Caco-2 (cell line): Measurements from ENCODE around the gene WNK1. TPM values are rescaled to one million over a fixed set of nuclear protein-coding genes. Genes with fewer than 3 reads are reported as not detected.

ENCODE experiments used
- BruUV-seq: library from RNA; stranded (reverse); fragments of 400-500 nt; replicated peaks from 2 replicates; lab custom pipeline; 2021; lab: Mats Ljungman, UMichigan
- CTCF ChIA-PET: fragments of 300-600 bp; sonication (Branson Sonifier 250); formaldehyde crosslinking; loops from one replicate; lab custom pipeline; 2022; ENCODE audit warnings: antibody characterized with exemption; lab: Charles Lee
- POLR2A ChIA-PET: fragments of 300-600 bp; sonication (Branson Sonifier 250); formaldehyde crosslinking; loops from one replicate; lab custom pipeline; 2022; ENCODE audit warnings: antibody characterized with exemption; lab: Charles Lee
- DNase-seq, 2 experiments: peaks; one replicate each; pipeline versions ENCODE4 v3.0.0 to v3.0.0-alpha.2; 2020 to 2022
- H3K27me3 ChIP-seq: replicated peaks from 2 replicates; pipeline ENCODE4 v1.6.0; 2011; ENCODE audit warnings: low read length; ENCODE audit not compliant: control insufficient read depth, insufficient read depth
- H3K36me3 ChIP-seq: 2 replicates; pipeline ENCODE4 v1.5.1; 2011; ENCODE audit warnings: low read length; ENCODE audit not compliant: control insufficient read depth, insufficient read depth
- H3K4me1 ChIP-seq: fragments of 250-450 bp; sonication (Bioruptor Pico); 2 replicates; pipeline ENCODE4 v1.5.1; 2020; ENCODE audit warnings: mild to moderate bottlenecking
- H3K4me3 ChIP-seq: 2 replicates; pipeline ENCODE4 v1.5.1; 2011; ENCODE audit warnings: low read depth, mild to moderate bottlenecking, control low read depth, low read length
- H3K9me3 ChIP-seq: fragments of 250-450 bp; sonication (Bioruptor Pico); 2 replicates; pipeline ENCODE4 v1.5.1; 2020; ENCODE audit warnings: mild to moderate bottlenecking, moderate library complexity
- H3K27ac Mint-ChIP-seq: one replicate; pipeline ENCODE4 v1.8.0; 2022; ENCODE audit warnings: mixed read lengths; ENCODE audit not compliant: unreplicated experiment
- H3K27me3 Mint-ChIP-seq: one replicate; pipeline ENCODE4 v1.8.0; 2022; ENCODE audit warnings: mixed read lengths; ENCODE audit not compliant: insufficient read depth, unreplicated experiment
- H3K36me3 Mint-ChIP-seq: one replicate; pipeline ENCODE4 v1.8.0; 2022; ENCODE audit warnings: mild to moderate bottlenecking, mixed read lengths; ENCODE audit not compliant: insufficient read depth, unreplicated experiment
- H3K4me1 Mint-ChIP-seq: one replicate; pipeline ENCODE4 v1.8.0; 2022; ENCODE audit warnings: low read depth, mixed read lengths; ENCODE audit not compliant: unreplicated experiment
- H3K4me3 Mint-ChIP-seq: one replicate; pipeline ENCODE4 v1.8.0; 2022; ENCODE audit warnings: mild to moderate bottlenecking, moderate library complexity, mixed read lengths; ENCODE audit not compliant: unreplicated experiment
- H3K9me3 Mint-ChIP-seq: one replicate; pipeline ENCODE4 v1.8.0; 2022; ENCODE audit warnings: mixed read lengths; ENCODE audit not compliant: unreplicated experiment
- intact Hi-C: fragments of 100-400 bp; cut with micrococcal nuclease; formaldehyde crosslinking; loops from one replicate; pipeline ENCODE4 v1.10.0; 2022; ENCODE audit not compliant: unreplicated experiment
- total RNA-seq: library from RNA; stranded (reverse); gene quantifications from 2 replicates; pipeline ENCODE4 v1.2.3, GENCODE V29; 2022
- TF ChIP-seq, protein P1 (sequence below), 2 experiments: fragments of 200-600 bp in 1 of 2; IDR thresholded peaks; 1 replicate in 1 of 2; 2 replicates in 1 of 2; pipeline versions ENCODE4 v1.5.1 to v1.8.0; 2011 to 2022; ENCODE audit warnings: antibody characterized with exemption in 1 of 2, control low read depth in 1 of 2, inconsistent platforms in 1 of 2, low read depth in 1 of 2, low read length in 1 of 2, mild to moderate bottlenecking in 1 of 2, moderate library complexity in 1 of 2; ENCODE audit not compliant: insufficient read depth in 1 of 2, severe bottlenecking in 1 of 2, unreplicated experiment in 1 of 2

The WNK1 gene
- total RNA-seq, 1 experiment from 2014 or later: 224 TPM

DNA sequence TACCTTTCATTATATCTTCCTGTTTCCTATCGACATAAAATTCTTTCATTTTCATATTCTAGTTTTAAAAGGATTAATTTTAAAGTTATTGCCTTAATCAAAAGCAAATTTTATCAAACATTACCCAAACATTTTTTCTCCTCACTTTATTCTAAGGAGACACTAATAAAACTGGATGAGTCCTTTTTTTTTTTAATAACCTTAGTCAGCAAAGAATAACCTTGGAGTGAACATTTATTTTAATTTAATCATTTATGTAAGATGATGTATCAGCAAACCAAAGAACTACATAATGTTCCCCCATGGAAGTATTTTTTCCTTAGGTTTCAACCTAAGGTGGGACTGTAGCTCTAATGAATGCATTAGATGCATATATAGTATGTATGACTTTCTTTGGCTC, 113.2 kb downstream of the WNK1 start:
- H3K27ac Mint-ChIP-seq: no peak overlapping the region
- no peaks in the 10 kb centered on the region for H3K27me3 ChIP-seq
- ChIA-PET POLR2A (no interaction called here), CTCF (interaction anchor here (0.9 kb wide), 1 partner anchor 227 kb away, joined by 3 read pairs; no protein-coding TSS in a partner anchor)
- peaks cover 2% of the 10 kb centered on the region for H3K36me3 ChIP-seq
- no peaks in the 10 kb centered on the region for H3K4me1 ChIP-seq
- no peaks in the 10 kb centered on the region for H3K4me1 Mint-ChIP-seq
- H3K4me3 ChIP-seq: no peak overlapping the region
- no peaks in the 10 kb centered on the region for H3K9me3 Mint-ChIP-seq
- intact Hi-C loops: no loop called here
- no peak for DNase-seq
- no TSS peak for BruUV-seq
- no peaks in the 10 kb centered on the region for H3K27me3 Mint-ChIP-seq
- H3K9me3 ChIP-seq: no peaks in the 10 kb centered on the region
- H3K36me3 Mint-ChIP-seq: peaks cover 73% of the 10 kb centered on the region
- no peak overlapping the region for H3K4me3 Mint-ChIP-seq
- TF ChIP-seq, protein P1, sequence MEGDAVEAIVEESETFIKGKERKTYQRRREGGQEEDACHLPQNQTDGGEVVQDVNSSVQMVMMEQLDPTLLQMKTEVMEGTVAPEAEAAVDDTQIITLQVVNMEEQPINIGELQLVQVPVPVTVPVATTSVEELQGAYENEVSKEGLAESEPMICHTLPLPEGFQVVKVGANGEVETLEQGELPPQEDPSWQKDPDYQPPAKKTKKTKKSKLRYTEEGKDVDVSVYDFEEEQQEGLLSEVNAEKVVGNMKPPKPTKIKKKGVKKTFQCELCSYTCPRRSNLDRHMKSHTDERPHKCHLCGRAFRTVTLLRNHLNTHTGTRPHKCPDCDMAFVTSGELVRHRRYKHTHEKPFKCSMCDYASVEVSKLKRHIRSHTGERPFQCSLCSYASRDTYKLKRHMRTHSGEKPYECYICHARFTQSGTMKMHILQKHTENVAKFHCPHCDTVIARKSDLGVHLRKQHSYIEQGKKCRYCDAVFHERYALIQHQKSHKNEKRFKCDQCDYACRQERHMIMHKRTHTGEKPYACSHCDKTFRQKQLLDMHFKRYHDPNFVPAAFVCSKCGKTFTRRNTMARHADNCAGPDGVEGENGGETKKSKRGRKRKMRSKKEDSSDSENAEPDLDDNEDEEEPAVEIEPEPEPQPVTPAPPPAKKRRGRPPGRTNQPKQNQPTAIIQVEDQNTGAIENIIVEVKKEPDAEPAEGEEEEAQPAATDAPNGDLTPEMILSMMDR (IDR thresholded peaks at IDR 0.05; ENCODE audit: insufficient read depth in 1 of 2, low read depth in 1 of 2, low read length in 1 of 2, severe bottlenecking in 1 of 2, unreplicated experiment in 1 of 2): no peak

DNA sequence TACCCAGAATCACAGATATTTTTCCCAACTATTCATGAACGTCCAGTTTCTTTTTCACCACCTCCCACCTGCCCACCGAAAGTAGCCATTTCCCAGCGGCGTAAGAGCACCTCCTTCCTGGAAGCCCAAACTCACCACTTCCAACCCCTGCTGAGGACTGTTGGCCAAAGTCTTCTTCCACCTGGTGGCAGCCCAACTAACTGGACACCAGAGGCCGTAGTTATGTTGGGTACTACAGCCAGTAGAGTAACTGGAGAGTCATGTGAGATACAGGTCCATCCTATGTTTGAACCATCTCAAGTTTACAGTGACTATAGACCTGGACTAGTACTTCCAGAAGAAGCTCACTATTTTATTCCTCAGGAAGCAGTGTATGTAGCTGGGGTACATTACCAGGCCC, 115.5 kb downstream of the WNK1 start:
- no TSS peak for BruUV-seq
- TF ChIP-seq, protein P1 (IDR thresholded peaks at IDR 0.05; ENCODE audit: insufficient read depth in 1 of 2, low read depth in 1 of 2, low read length in 1 of 2, severe bottlenecking in 1 of 2, unreplicated experiment in 1 of 2): no peak
- no peaks in the 10 kb centered on the region for H3K9me3 ChIP-seq
- Mint-ChIP-seq H3K27ac (no peak overlapping the region), H3K36me3 (peaks cover 73% of the 10 kb centered on the region), H3K27me3 (no peaks in the 10 kb centered on the region), H3K4me1 (no peaks in the 10 kb centered on the region), H3K4me3 (no peak overlapping the region), H3K9me3 (no peaks in the 10 kb centered on the region)
- H3K4me3 ChIP-seq: no peak overlapping the region
- CTCF ChIA-PET: interaction anchor here (0.9 kb wide), 1 partner anchor 253 kb away, joined by 4 read pairs; no protein-coding TSS in a partner anchor
- no peaks in the 10 kb centered on the region for H3K27me3 ChIP-seq
- peaks cover 2% of the 10 kb centered on the region; the same call in 1 of the 2 replicates for H3K36me3 ChIP-seq
- no peak for DNase-seq
- H3K4me1 ChIP-seq: no peaks in the 10 kb centered on the region
- intact Hi-C loops: no loop called here
- POLR2A ChIA-PET: no interaction called here

DNA sequence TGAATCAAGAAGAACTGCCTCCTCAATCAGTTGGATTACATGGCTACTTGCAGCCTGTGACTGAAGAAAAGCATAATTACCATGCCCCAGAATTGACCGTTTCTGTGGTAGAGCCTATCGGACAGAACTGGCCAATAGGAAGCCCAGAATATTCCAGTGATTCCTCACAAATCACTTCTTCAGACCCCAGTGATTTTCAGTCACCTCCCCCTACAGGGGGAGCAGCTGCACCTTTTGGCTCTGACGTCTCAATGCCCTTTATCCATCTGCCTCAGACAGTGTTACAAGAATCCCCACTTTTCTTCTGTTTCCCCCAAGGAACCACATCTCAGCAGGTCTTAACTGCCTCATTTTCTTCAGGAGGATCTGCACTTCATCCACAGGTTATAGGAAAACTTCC, 116.3 kb downstream of the WNK1 start:
- Histone ChIP-seq H3K36me3 (peaks cover 2% of the 10 kb centered on the region; the same call in 1 of the 2 replicates), H3K27me3 (no peaks in the 10 kb centered on the region), H3K4me1 (no peaks in the 10 kb centered on the region), H3K9me3 (no peaks in the 10 kb centered on the region), H3K4me3 (no peak overlapping the region)
- Mint-ChIP-seq H3K4me1 (no peaks in the 10 kb centered on the region), H3K27ac (no peak overlapping the region), H3K4me3 (no peak overlapping the region), H3K9me3 (no peaks in the 10 kb centered on the region), H3K36me3 (peaks cover 74% of the 10 kb centered on the region), H3K27me3 (no peaks in the 10 kb centered on the region)
- TF ChIP-seq, protein P1 (IDR thresholded peaks at IDR 0.05; ENCODE audit: insufficient read depth in 1 of 2, low read depth in 1 of 2, low read length in 1 of 2, severe bottlenecking in 1 of 2, unreplicated experiment in 1 of 2): peak; percentile 23 to 44
- CTCF ChIA-PET: interaction anchor here (0.9 kb wide), 1 partner anchor 254 kb away, joined by 4 read pairs; no protein-coding TSS in a partner anchor
- intact Hi-C loops: no loop called here
- peak in 1 of 2 experiments; percentile 31 for DNase-seq
- POLR2A ChIA-PET: no interaction called here
- no TSS peak for BruUV-seq
